SK-N-SH (cell line): ENCODE results near the gene SNPH. TPM values are rescaled to one million over a fixed set of nuclear protein-coding genes. Genes with fewer than 3 reads are reported as not detected.

ENCODE experiments used
- CTCF ChIA-PET: fragments of 300-600, 350-600 bp; formaldehyde crosslinking; extraction: SDS; loops from one replicate; lab custom pipeline; 2021; lab: Yijun Ruan, JAX
- POLR2A ChIA-PET: fragments of 350-600 bp; sonication (Branson Sonifier 250); formaldehyde crosslinking; extraction: SDS; loops from one replicate; lab custom pipeline; 2020; ENCODE audit warnings: antibody characterized with exemption, inconsistent platforms; lab: Yijun Ruan, JAX
- DNase-seq: peaks from one replicate; pipeline ENCODE4 v3.0.0; 2012
- H2AFZ ChIP-seq: fragments of 200-600 bp; sonication (generic); 2 replicates; pipeline ENCODE4 v1.8.1; 2016; ENCODE audit warnings: antibody characterized with exemption, mild to moderate bottlenecking, low read depth
- H3F3A ChIP-seq: fragments of 200-600 bp; sonication (generic); replicated peaks from 2 replicates; pipeline ENCODE3; 2016; ENCODE audit warnings: antibody characterized with exemption, mild to moderate bottlenecking; ENCODE audit not compliant: insufficient read depth
- H3K27ac ChIP-seq, 2 experiments: fragments of 200-500 bp in 1 of 2; fragments of 200-600 bp in 1 of 2; sonication (Bioruptor generic) in 1 of 2; sonication (generic), shearing (Covaris generic) in 1 of 2; 2 replicates each; pipeline versions ENCODE4 v1.5.1 to v1.6.1; 2014 to 2016; ENCODE audit warnings: low read depth in 2 of 2, inconsistent platforms in 1 of 2, low read length in 1 of 2, mild to moderate bottlenecking in 1 of 2, mixed read lengths in 1 of 2
- H3K27me3 ChIP-seq: fragments of 200-600 bp; sonication (generic), shearing (Covaris generic); 2 replicates; pipeline ENCODE4 v1.6.1; 2016; ENCODE audit warnings: mixed run types; ENCODE audit not compliant: insufficient read depth
- H3K36me3 ChIP-seq, 2 experiments: fragments of 200-500 bp in 1 of 2; fragments of 200-600 bp in 1 of 2; sonication (Bioruptor generic) in 1 of 2; sonication (generic) in 1 of 2; replicated peaks in 1 of 2; 2 replicates each; pipeline versions ENCODE3 to v1.5.1; 2014 to 2016; ENCODE audit warnings: low read length in 1 of 2, mild to moderate bottlenecking in 1 of 2; ENCODE audit not compliant: insufficient read depth in 2 of 2, control insufficient read depth in 1 of 2
- H3K4me1 ChIP-seq, 2 experiments: fragments of 200-500 bp in 1 of 2; fragments of 200-600 bp in 1 of 2; sonication (Bioruptor generic) in 1 of 2; sonication (generic), shearing (Covaris generic) in 1 of 2; 2 replicates each; pipeline versions ENCODE4 v1.5.1 to v1.6.1; 2014 to 2016; ENCODE audit warnings: low read depth in 1 of 2, low read length in 1 of 2, mixed run types in 1 of 2; ENCODE audit not compliant: insufficient read depth in 2 of 2, control insufficient read depth in 1 of 2
- H3K4me2 ChIP-seq: fragments of 200-600 bp; sonication (generic), shearing (Covaris generic); 2 replicates; pipeline ENCODE4 v1.6.1; 2017; ENCODE audit warnings: mixed run types
- H3K4me3 ChIP-seq, 2 experiments: fragments of 200-500 bp in 1 of 2; fragments of 200-600 bp in 1 of 2; sonication (Bioruptor generic) in 1 of 2; sonication (generic), shearing (Covaris generic) in 1 of 2; 2 replicates each; pipeline versions ENCODE4 v1.5.1 to v1.8.1; 2014 to 2016; ENCODE audit warnings: low read depth in 2 of 2, inconsistent platforms in 1 of 2, low read length in 1 of 2, mild to moderate bottlenecking in 1 of 2, mixed read lengths in 1 of 2, moderate library complexity in 1 of 2
- H3K79me2 ChIP-seq: fragments of 200-600 bp; sonication (generic); 2 replicates; pipeline ENCODE4 v1.8.1; 2017; ENCODE audit warnings: mild to moderate bottlenecking; ENCODE audit not compliant: insufficient read depth
- H3K9ac ChIP-seq: fragments of 200-600 bp; sonication (generic); 2 replicates; pipeline ENCODE4 v1.6.1; 2017; ENCODE audit warnings: mixed run types
- H3K9me2 ChIP-seq: fragments of 200-600 bp; sonication (generic); 2 replicates; pipeline ENCODE4 v1.6.1; 2017; ENCODE audit warnings: mixed run types
- H3K9me3 ChIP-seq: fragments of 200-600 bp; sonication (generic); 2 replicates; pipeline ENCODE4 v1.6.1; 2017; ENCODE audit warnings: mixed run types, mild to moderate bottlenecking, moderate library complexity
- H4K20me1 ChIP-seq: fragments of 200-600 bp; sonication (generic); 2 replicates; pipeline ENCODE4 v1.6.1; 2017; ENCODE audit warnings: mild to moderate bottlenecking, mixed run types; ENCODE audit not compliant: insufficient read depth
- ELF1 ChIP-seq: IDR thresholded peaks from 2 replicates; pipeline ENCODE4 v1.4.0; 2012
- EP300 ChIP-seq, 2 experiments: IDR thresholded peaks; 2 replicates each; pipeline versions ENCODE4 v1.4.0 to v1.6.1; 2012; ENCODE audit warnings: borderline replicate concordance in 1 of 2, low read depth in 1 of 2, low read length in 1 of 2
- FOSL2 ChIP-seq: IDR thresholded peaks from 2 replicates; pipeline ENCODE4 v1.4.0; 2012; ENCODE audit warnings: low read depth, mild to moderate bottlenecking, moderate library complexity, borderline replicate concordance
- FOXJ3 ChIP-seq: sonication (generic); formaldehyde crosslinking; IDR thresholded peaks from 2 replicates; pipeline ENCODE4 v1.5.1; 2020; ENCODE audit warnings: mild to moderate bottlenecking, missing genetic modification reagents
- FOXM1 ChIP-seq: IDR thresholded peaks from 2 replicates; pipeline ENCODE4 v1.4.0; 2012; ENCODE audit warnings: low read depth, mild to moderate bottlenecking
- GATA2 ChIP-seq: sonication (generic); formaldehyde crosslinking; IDR thresholded peaks from 2 replicates; pipeline ENCODE4 v1.5.0; 2020; ENCODE audit warnings: mild to moderate bottlenecking, missing genetic modification reagents
- IRF3 ChIP-seq: fragments of 150-350 bp; IDR thresholded peaks from 2 replicates; pipeline ENCODE4 v1.6.1; 2016; ENCODE audit warnings: mild to moderate bottlenecking, low read depth, low read length
- JUND ChIP-seq: IDR thresholded peaks from 2 replicates; pipeline ENCODE4 v1.4.0; 2012
- MEF2A ChIP-seq: IDR thresholded peaks from 2 replicates; pipeline ENCODE4 v1.4.0; 2012; ENCODE audit warnings: low read depth, borderline replicate concordance
- MXI1 ChIP-seq: IDR thresholded peaks from 2 replicates; pipeline ENCODE4 v1.6.1; 2012; ENCODE audit warnings: mild to moderate bottlenecking, low read depth, low read length, improper control_type of control experiment
- NFIC ChIP-seq: IDR thresholded peaks from 2 replicates; pipeline ENCODE4 v1.4.0; 2012; ENCODE audit warnings: borderline replicate concordance
- PBX3 ChIP-seq: IDR thresholded peaks from 2 replicates; pipeline ENCODE4; 2012
- REST ChIP-seq: IDR thresholded peaks from 2 replicates; pipeline ENCODE4 v1.6.1; 2012; ENCODE audit warnings: mild to moderate bottlenecking, low read depth, low read length, moderate library complexity
- RXRA ChIP-seq: IDR thresholded peaks from 2 replicates; pipeline ENCODE4 v1.4.0; 2012; ENCODE audit warnings: low read depth, mild to moderate bottlenecking, borderline replicate concordance
- SMC3 ChIP-seq: IDR thresholded peaks from 2 replicates; pipeline ENCODE4 v1.6.1; 2012; ENCODE audit warnings: low read depth, low read length, improper control_type of control experiment
- TAF1 ChIP-seq: IDR thresholded peaks from 2 replicates; pipeline ENCODE4 v1.6.1; 2012; ENCODE audit warnings: low read depth, mild to moderate bottlenecking, low read length, moderate library complexity, borderline replicate concordance
- TCF12 ChIP-seq: IDR thresholded peaks from 2 replicates; pipeline ENCODE4 v1.4.0; 2012
- YY1 ChIP-seq: IDR thresholded peaks from 2 replicates; pipeline ENCODE4 v1.4.0; 2012; ENCODE audit warnings: low read depth, mild to moderate bottlenecking
- ZBTB33 ChIP-seq: IDR thresholded peaks from 2 replicates; pipeline ENCODE4 v1.4.0; 2012; ENCODE audit warnings: low read depth, borderline replicate concordance
- WGBS: methylation state at CpG from one replicate; pipeline ENCODE4 v1.1.6; 2017; ENCODE audit warnings: low lambda C conversion rate; 5-methylcytosine and 5-hydroxymethylcytosine counted together
- polyA plus RNA-seq, 3 experiments: library from polyadenylated mRNA; depleted of rRNA; stranded (reverse); fragments of >200 nt; gene quantifications; 2 replicates each; pipeline ENCODE4 v1.2.3, GENCODE V29; 2012

Gene SNPH
- polyA plus RNA-seq, 1 of the 3 experiments (the other 2 are of a cell fraction) = 2.5 TPM

GRCh38 chr20:1241456-1241855 is 24.6 kb upstream of the SNPH start:
- peaks cover 0 to 4% of the 10 kb centered on the region in 2 experiments; a peak in 2 of 4 replicates for H3K4me1 ChIP-seq
- no peak for DNase-seq
- no peaks in the 10 kb centered on the region for H3K9me2 ChIP-seq
- H3K4me3 ChIP-seq = no peak overlapping the region
- no peaks in the 10 kb centered on the region for H3K27me3 ChIP-seq
- H4K20me1 ChIP-seq = no peaks in the 10 kb centered on the region
- H3K27ac ChIP-seq = no peak overlapping the region
- POLR2A ChIA-PET = no interaction called here
- no peak overlapping the region for H2AFZ ChIP-seq
- H3K79me2 ChIP-seq = no peaks in the 10 kb centered on the region
- TF ChIP-seq FOXJ3 (CRISPR knock-in tag) (no peak), FOSL2 (no peak), NFIC (no peak), MXI1 (no peak), FOXM1 (no peak)
- peaks cover 7% of the 10 kb centered on the region for H3F3A ChIP-seq
- CTCF ChIA-PET = no interaction called here
- no peak overlapping the region for H3K9ac ChIP-seq
- H3K4me2 ChIP-seq = no peak overlapping the region
- no peaks in the 10 kb centered on the region for H3K36me3 ChIP-seq
- H3K9me3 ChIP-seq = no peaks in the 10 kb centered on the region

GRCh38 chr20:1242099-1242498 is 24.0 kb upstream of the SNPH start:
- Histone ChIP-seq H3F3A (peaks cover 7% of the 10 kb centered on the region), H4K20me1 (no peaks in the 10 kb centered on the region), H3K27me3 (no peaks in the 10 kb centered on the region), H3K9me2 (no peaks in the 10 kb centered on the region), H3K79me2 (no peaks in the 10 kb centered on the region), H3K4me3 (no peak overlapping the region), H3K4me2 (no peak overlapping the region), H3K27ac (peak overlapping the region in 1 of 2 experiments; percentile 58; a peak in 2 of 4 replicates), H3K9ac (no peak overlapping the region), H2AFZ (no peak overlapping the region), H3K4me1 (peaks cover 0 to 4% of the 10 kb centered on the region in 2 experiments; a peak in 2 of 4 replicates), H3K36me3 (no peaks in the 10 kb centered on the region), H3K9me3 (no peaks in the 10 kb centered on the region)
- WGBS = 62% methylated on average over 3 of the region's 3 CpGs
- no peak for TF ChIP-seq MEF2A
- no peak for TF ChIP-seq TCF12
- TF ChIP-seq REST = no peak
- TF ChIP-seq PBX3 = no peak
- no peak for TF ChIP-seq NFIC
- TF ChIP-seq GATA2 (CRISPR knock-in tag) = no peak
- TF ChIP-seq JUND = no peak
- no peak for TF ChIP-seq TAF1
- no peak for TF ChIP-seq ELF1
- TF ChIP-seq FOXJ3 (CRISPR knock-in tag) = no peak
- TF ChIP-seq EP300 (IDR thresholded peaks at IDR 0.05; ENCODE audit: borderline replicate concordance in 1 of 2, low read depth in 1 of 2, low read length in 1 of 2) = no peak
- no peak for TF ChIP-seq IRF3
- TF ChIP-seq ZBTB33 = no peak
- TF ChIP-seq RXRA = no peak
- TF ChIP-seq SMC3 = no peak
- TF ChIP-seq YY1 = no peak
- no peak for DNase-seq
- ChIA-PET CTCF (no interaction called here), POLR2A (no interaction called here)
